ENCODE data around the gene TLX3.
"Not testable (repeated sequence)": the region's sequence is repeated elsewhere in the genome, so short reads cannot be mapped to it uniquely, and the experiment has no call there.

Gene TLX3

GRCh38 chr5:171355302-171355724 lies 46.3 kb downstream of the TLX3 start:
- H3K4me3 ChIP-seq (ENCODE audit: low read depth, low read length), result no peak overlapping the region
- no peaks in the 10 kb centered on the region for H3K36me3 ChIP-seq (ENCODE audit: insufficient read depth, low read length)
- no peaks in the 10 kb centered on the region for H3K27me3 ChIP-seq (ENCODE audit: insufficient read depth, low read length)
- no peaks in the 10 kb centered on the region for H3K4me1 ChIP-seq (ENCODE audit: control insufficient read depth, insufficient read depth, low read length, unreplicated experiment)
- H3K79me2 ChIP-seq (ENCODE audit: control insufficient read depth, insufficient read depth, low read length, unreplicated experiment), result no peaks in the 10 kb centered on the region
- no peak overlapping the region for H2AFZ ChIP-seq (ENCODE audit: low read length, unreplicated experiment)
- H3K27ac ChIP-seq (ENCODE audit: low read depth, low read length), result no peak overlapping the region

GRCh38 chr5:171357843-171358242 lies 48.8 kb downstream of the TLX3 start:
- H3K4me3 ChIP-seq (ENCODE audit: low read depth, low read length), result no peak overlapping the region
- H3K27ac ChIP-seq (ENCODE audit: low read depth, low read length), result no peak overlapping the region
- no peaks in the 10 kb centered on the region for H3K79me2 ChIP-seq (ENCODE audit: control insufficient read depth, insufficient read depth, low read length, unreplicated experiment)
- no peaks in the 10 kb centered on the region for H3K4me1 ChIP-seq (ENCODE audit: control insufficient read depth, insufficient read depth, low read length, unreplicated experiment)
- H2AFZ ChIP-seq (ENCODE audit: low read length, unreplicated experiment), result no peak overlapping the region
- no peaks in the 10 kb centered on the region for H3K27me3 ChIP-seq (ENCODE audit: insufficient read depth, low read length)
- no peaks in the 10 kb centered on the region for H3K36me3 ChIP-seq (ENCODE audit: insufficient read depth, low read length)

- H3K27me3 ChIP-seq (ENCODE audit: insufficient read depth, low read length), result not testable (repeated sequence)
Measured at GRCh38 chr5:171361151-171361550, 52.1 kb downstream of the TLX3 start.

More at GRCh38 chr5:171361151-171361550, 52.1 kb downstream of the TLX3 start:
- not testable (repeated sequence) for H3K4me3 ChIP-seq (ENCODE audit: low read depth, low read length); H2AFZ ChIP-seq (ENCODE audit: low read length, unreplicated experiment); H3K79me2 ChIP-seq (ENCODE audit: control insufficient read depth, insufficient read depth, low read length, unreplicated experiment); H3K27ac ChIP-seq (ENCODE audit: low read depth, low read length); H3K4me1 ChIP-seq (ENCODE audit: control insufficient read depth, insufficient read depth, low read length, unreplicated experiment); H3K36me3 ChIP-seq (ENCODE audit: insufficient read depth, low read length)
